ENCODE measurements around the gene TANC1.

GRCh38 chr2:159195697-159196096, 227.3 kb downstream of the TANC1 start:
- TF ChIP-seq CTCF (optimal IDR thresholded peaks at IDR 0.05 in 1 of 3, IDR thresholded peaks at IDR 0.05 in 1 of 3, conservative IDR thresholded peaks at IDR 0.05 in 1 of 3; ENCODE audit: extremely low read depth in 1 of 3, insufficient read depth in 2 of 3, low read length in 3 of 3) (no peak), EZH2 (IDR thresholded peaks at IDR 0.05; ENCODE audit: low read length) (no peak)
